OCI-LY7 (cell line): Measurements from ENCODE around the gene EFCAB13.

Source experiments
- EZH2phosphoT487 ChIP-seq: fragments of 200-600 bp; sonication (generic); IDR thresholded peaks from 2 replicates; pipeline ENCODE4 v1.6.1; 2018; ENCODE audit warnings: low read depth, borderline replicate concordance, mild to moderate bottlenecking, mixed run types, antibody characterized with exemption, low read length, moderate library complexity, mixed read lengths
- TF ChIP-seq, protein P1 (sequence below): fragments of 200-600 bp; sonication (generic); conservative IDR thresholded peaks from 2 replicates; pipeline ENCODE4 v1.5.1; 2014; ENCODE audit warnings: mild to moderate bottlenecking, antibody characterized with exemption, low read length, moderate library complexity, mixed read lengths

- TF ChIP-seq, protein P1, sequence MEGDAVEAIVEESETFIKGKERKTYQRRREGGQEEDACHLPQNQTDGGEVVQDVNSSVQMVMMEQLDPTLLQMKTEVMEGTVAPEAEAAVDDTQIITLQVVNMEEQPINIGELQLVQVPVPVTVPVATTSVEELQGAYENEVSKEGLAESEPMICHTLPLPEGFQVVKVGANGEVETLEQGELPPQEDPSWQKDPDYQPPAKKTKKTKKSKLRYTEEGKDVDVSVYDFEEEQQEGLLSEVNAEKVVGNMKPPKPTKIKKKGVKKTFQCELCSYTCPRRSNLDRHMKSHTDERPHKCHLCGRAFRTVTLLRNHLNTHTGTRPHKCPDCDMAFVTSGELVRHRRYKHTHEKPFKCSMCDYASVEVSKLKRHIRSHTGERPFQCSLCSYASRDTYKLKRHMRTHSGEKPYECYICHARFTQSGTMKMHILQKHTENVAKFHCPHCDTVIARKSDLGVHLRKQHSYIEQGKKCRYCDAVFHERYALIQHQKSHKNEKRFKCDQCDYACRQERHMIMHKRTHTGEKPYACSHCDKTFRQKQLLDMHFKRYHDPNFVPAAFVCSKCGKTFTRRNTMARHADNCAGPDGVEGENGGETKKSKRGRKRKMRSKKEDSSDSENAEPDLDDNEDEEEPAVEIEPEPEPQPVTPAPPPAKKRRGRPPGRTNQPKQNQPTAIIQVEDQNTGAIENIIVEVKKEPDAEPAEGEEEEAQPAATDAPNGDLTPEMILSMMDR = peak; percentile 98
- no peak for TF ChIP-seq EZH2phosphoT487
Measured at GRCh38 chr17:47315451-47316266, 8.1 kb upstream of the EFCAB13 start.
